GM20000 (cell line): ENCODE measurements around the gene CAMSAP2.

Experiments used
- DNase-seq: peaks from one replicate; pipeline ENCODE4 v3.0.0; 2012; ENCODE audit warnings: low spot score
- CTCF ChIP-seq: IDR thresholded peaks from 2 replicates; pipeline ENCODE4 v1.5.1; 2012; ENCODE audit warnings: mild to moderate bottlenecking, control low read depth; ENCODE audit errors: extremely low read depth, missing control alignments

CAMSAP2 gene

GRCh38 chr1:200908191-200908868 is 169.6 kb downstream of the CAMSAP2 start:
- no peak for DNase-seq
- TF ChIP-seq CTCF, result no peak

- no peak for DNase-seq
- no peak for TF ChIP-seq CTCF
Measured at GRCh38 chr1:200909071-200909470, 170.4 kb downstream of the CAMSAP2 start.

- DNase-seq, result no peak
Measured at GRCh38 chr1:200909757-200910239, 171.1 kb downstream of the CAMSAP2 start.

More at GRCh38 chr1:200909757-200910239, 171.1 kb downstream of the CAMSAP2 start:
- no peak for TF ChIP-seq CTCF
